Measurements from ENCODE around the gene NSD1.

DNA sequence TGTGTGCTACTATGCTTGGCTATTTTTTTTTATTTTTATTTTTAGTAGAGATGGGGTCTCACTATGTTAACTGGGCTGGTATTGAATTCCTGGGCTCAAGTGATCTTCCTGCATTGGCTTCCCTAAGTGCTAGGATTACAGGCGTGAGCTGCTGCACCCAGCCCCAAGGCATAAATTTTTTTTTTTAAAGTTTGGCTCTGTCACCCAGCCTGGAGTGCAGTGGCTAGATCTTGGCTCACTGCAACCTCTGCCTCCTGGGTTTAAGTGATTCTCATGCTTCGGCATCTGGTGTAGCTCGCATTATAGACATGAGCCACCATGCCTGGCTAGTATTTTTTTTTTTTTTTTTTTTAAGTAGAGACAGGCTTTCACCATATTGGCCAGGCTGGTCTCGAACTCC lies 99.6 kb downstream of the NSD1 start:
- TF ChIP-seq POLR2A (IDR thresholded peaks at IDR 0.05) (no peak), POLR2AphosphoS5 (IDR thresholded peaks at IDR 0.05; ENCODE audit: insufficient read depth in 1 of 2, low read depth in 1 of 2) (no peak)
- TF ChIP-seq, protein P1, sequence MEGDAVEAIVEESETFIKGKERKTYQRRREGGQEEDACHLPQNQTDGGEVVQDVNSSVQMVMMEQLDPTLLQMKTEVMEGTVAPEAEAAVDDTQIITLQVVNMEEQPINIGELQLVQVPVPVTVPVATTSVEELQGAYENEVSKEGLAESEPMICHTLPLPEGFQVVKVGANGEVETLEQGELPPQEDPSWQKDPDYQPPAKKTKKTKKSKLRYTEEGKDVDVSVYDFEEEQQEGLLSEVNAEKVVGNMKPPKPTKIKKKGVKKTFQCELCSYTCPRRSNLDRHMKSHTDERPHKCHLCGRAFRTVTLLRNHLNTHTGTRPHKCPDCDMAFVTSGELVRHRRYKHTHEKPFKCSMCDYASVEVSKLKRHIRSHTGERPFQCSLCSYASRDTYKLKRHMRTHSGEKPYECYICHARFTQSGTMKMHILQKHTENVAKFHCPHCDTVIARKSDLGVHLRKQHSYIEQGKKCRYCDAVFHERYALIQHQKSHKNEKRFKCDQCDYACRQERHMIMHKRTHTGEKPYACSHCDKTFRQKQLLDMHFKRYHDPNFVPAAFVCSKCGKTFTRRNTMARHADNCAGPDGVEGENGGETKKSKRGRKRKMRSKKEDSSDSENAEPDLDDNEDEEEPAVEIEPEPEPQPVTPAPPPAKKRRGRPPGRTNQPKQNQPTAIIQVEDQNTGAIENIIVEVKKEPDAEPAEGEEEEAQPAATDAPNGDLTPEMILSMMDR (IDR thresholded peaks at IDR 0.05): no peak

Measured in vagina (tissue), 2 donors.